ENCODE results near the gene NLRP8.
"Not testable (repeated sequence)": the region's sequence is repeated elsewhere in the genome, so short reads cannot be mapped to it uniquely, and the experiment has no call there.

NLRP8 gene

GRCh38 chr19:55947532-55947931 lies at the start of gene NLRP8:
Gene NLRP8 (plus strand): TSS chr19:55947832.
- no peak for DNase-seq

DNA sequence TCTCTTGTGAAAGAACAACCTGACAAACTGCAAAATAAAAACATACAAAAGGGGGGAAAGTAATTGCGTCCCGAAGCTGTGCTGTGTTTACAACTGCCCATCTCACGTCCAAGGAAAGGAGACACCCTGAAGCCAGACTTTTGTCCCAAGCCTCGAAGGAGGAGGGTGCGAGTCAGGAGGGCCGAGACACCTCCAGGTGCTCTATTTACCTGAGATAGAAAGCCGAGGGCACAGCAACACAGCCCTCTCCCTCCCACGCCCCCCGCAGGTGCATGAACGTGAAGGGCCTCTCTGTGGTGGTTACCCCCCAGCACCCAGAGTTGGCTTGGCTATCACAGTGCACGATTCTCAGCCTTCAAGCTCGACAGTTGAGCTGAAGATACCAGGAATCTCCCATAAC lies 48.7 kb upstream of the NLRP8 start:
- DNase-seq, result no peak

DNA sequence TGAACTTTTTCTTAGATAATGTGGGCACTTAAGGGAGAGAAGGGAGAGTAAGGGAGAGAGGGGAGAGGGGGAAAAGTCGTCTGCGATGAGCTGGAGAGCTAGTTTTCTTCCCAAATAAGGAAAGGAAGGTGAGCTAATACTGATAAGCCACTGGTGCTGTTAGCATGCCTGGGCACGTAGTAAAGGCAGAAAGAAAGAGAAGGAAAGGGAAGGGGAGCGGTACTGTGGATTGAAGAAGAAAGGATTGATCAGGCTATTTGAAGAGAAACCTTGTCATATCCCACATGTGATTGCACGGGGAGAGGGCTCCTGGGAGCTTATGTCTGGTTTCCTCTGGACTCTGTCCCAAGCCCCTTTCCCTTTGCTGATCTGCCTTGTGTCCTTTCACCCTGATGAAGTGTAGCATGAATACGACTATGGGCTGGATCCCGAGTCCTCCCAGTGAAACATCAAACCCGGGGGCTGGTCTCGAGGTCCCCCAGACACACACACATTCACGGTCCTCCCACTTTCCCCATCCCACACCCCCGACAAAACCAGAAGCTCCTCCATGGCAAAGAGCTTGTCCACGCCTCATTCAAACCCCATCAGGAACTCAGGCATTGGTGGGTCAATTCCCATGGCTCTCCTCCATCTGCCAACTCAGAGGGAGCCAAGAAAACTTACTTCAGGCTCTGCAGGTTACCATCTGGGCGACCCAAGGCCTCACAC lies 46.1 kb upstream of the NLRP8 start:
- no peak for DNase-seq

DNA sequence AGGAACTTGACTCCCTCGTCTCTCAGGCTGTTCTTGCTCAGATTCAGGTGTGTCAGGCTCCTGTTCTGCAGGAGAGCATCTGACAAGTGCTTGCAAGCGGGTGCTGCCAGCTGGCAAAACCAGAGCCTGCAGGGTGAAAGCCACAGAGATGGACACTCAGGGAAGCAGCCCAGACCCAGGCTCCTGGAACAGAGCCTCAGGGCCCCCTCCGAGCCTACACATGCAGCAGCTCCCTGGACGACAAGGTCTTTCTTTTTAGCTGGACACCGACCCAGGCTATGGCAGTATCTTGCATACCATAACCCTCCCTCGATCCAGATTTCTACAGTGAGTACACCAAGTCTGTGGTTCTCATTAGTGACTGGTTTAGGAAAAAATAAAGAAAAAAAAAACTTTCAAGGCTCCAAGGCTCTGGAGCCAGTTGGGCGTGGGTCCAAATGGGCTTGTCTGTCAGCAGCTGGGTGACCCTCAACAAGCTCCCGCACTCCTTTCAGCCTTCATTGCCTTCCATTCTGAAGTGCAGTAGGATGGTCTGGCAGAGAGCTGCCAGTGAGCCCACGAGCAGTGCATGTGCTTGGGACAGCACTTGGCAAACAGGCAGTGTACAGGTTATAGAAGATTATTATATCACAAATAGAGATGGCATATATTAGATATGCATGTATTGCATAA lies 45.4 kb upstream of the NLRP8 start:
- DNase-seq, result no peak

DNA sequence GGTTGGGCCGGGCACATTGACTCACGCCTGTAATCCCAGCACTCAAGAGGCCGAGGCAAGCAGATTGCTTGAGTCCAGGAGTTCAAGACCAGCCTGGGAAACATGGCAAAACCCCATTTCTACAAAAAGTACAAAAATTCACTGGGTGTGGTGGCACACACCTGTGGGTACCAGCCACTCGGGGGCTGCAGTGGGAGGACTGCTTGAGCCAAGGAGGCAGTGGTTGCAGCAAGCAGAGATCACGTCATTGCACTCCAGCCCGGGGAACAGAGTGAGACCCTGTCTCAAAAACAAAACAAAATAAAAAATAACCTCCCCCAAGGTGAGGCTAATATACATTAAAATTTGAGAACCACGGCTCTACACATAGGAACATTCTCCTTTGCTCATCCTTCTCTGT lies 40.3 kb upstream of the NLRP8 start:
- no peak for DNase-seq

DNA sequence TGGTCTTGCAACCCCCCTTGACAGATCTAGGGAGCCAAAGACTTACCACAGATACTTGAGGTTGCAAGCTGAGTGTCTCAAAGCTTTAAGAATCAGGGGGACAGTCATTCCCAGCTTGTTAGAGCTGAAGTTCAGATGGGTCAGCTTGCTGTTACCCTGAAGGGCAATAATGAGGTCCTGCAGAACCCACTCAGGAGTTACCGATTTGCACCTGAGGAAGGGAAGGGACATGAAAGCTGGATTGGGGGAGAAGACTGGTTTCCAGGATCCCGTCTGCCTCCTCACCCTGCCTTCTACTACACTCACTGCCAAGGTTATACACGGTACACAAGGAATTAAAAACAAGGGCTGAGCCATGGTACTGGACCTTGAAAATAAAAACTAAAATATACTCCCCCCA lies 39.9 kb upstream of the NLRP8 start:
- DNase-seq, result no peak

DNA sequence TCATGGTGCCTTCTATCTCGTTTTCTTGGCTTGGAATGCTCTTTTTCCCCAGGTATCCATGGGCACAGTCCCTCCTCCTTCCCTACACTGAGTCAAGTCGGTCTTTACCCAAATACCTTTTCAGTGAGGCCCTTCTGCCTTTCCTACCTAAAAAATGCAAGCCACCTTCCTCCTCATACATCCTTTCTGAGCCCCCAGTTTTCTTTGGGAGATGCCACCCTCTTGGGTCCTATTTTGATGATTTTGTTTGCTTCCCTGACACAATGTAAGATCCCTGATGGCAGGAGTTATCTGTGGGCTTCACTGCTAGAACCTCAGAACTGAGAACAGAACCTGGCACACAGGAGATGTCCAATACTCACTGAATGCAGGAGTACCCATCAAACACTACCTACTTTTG lies 37.8 kb upstream of the NLRP8 start:
- no peak for DNase-seq

DNA sequence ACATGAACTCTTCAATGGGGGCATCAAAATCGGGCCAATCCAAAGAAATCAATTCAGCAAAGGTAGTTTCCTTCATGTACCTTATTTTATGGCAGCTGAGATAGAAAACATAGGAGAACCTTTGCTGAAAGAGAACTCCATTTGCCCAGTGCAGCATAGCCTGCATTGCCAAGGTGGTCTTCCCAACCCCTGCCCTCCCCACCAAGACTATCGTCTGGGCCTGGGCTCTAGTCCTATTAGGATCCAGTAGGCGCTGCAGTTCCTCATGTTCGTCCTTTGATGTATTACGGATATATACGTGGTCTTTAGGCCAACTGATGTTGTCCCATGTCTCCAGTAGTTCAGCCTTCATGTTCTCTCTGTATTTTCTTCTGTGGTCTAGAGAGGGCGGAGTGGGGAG lies 34.7 kb upstream of the NLRP8 start:
- DNase-seq, result no peak

DNA sequence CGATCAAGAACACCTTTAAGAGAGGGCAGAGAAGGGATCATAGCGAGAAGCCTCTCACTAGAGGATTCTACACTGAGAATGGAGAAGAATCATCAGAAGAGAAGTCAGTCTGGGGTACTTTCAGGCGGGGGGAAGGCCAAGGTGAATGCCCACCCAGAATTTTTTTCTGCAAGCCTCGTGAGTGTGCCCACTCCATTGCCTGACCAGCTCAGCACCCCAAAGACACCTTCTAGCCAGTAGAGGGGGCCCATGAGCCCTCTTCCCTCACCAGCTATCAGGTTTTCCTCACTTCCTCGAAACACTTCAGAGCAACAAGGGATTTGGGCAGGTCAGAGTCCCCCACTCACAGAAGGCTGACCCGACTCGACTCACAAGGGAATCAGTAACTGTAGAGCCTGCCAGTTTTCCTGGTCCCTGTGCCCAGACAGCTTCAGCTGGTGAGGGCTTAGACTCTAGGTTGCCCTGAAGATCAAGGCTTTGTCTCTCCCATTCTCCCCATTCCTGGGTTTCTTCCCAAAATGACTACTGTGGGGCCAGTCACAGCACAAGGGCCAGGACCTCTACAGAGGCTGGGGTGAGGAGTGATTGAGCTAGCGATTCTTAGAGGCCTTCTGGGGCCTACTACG lies 33.9 kb upstream of the NLRP8 start:
- DNase-seq, result no peak

GRCh38 chr19:55923556-55923955 lies 24.1 kb upstream of the NLRP8 start:
- no peak for DNase-seq

DNA sequence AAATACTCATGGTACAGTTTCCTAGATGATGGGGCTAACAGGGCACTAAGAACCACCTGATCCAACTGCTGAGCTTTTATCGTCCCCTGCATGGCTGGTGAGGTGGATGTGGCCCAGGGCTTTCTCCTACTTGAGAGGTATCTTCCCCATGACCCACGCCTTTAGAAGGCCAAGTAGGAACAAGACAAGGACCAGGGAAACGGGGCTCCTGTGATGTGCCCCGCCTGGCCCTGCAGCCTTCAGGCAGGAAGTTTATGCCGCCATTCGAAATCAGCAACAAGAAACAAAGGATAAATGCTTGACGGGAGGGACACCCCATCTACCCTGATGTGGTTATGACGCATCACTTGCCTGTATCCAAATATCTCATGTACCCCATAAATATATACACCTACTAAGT lies 19.6 kb upstream of the NLRP8 start:
- no peak for DNase-seq

DNA sequence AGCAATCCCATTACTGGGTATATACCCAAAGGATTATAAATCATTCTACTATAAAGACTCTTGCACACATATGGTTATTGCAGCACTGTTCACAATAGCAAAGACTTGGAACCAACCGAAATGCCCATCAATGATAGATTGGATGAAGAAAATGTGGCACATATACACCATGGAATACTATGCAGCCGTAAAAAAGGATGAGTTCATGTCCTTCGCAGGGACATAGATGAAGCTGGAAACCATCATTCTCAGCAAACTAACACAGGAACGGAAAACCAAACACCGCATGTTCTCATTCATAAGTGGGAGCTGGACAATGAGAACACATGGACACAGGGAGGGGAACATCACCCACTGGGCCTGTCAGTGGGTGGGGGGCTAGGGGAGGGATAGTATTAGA lies 18.4 kb upstream of the NLRP8 start:
- not testable (repeated sequence) for DNase-seq

DNA sequence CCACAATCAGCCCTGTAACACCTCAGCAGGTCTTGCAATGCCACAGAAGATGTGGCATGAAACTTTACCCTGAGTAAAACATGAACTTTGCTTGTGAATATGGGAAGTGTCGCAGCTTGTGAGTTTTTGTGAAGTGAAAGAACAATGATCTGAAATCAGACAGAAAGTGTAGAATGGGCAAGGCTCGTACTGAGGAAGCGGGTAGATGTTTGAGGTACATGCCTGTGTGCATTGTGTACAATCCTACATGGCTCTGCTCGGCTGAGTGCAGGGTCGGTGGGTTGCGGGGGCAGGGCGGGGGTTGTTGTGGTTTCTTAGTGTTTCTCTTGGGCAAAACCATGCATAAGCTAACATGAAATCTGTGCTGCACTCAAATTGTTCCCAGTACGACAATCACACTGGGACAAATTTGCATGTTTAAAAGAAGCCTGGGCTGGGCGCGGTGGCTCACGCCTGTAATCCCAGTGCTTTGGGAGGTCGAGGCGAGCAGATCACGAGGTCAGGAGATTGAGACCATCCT lies 16.6 kb upstream of the NLRP8 start:
- no peak for DNase-seq

DNA sequence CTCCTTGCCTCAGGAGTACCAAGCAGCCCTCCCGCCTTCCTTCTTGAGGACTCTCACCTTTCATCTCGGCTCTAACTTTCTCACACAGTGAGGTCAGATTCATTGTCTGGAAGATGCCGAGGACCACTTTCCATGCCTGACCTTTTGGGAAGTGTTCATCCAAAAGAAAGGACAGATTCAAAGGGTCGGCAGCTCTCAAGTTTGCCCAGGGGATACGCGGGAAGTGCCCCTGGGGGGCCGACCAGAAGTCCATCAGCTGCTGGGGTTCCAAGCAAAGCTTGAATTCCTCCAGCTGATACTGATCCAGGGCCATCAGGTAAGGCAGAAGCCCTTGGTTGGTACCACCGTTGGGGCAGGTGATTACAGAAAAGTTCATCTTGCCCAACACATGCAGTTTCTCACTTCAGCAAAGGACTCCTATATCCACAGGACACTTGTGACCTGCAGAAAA lies 15.7 kb upstream of the NLRP8 start, which contains the start of gene NLRP13:
Gene NLRP13, minus strand, starts transcription at position 401 of the 451 bp plus-strand sequence. Its CDS starts 25 bp downstream, at position 376.
- no peak for DNase-seq

DNA sequence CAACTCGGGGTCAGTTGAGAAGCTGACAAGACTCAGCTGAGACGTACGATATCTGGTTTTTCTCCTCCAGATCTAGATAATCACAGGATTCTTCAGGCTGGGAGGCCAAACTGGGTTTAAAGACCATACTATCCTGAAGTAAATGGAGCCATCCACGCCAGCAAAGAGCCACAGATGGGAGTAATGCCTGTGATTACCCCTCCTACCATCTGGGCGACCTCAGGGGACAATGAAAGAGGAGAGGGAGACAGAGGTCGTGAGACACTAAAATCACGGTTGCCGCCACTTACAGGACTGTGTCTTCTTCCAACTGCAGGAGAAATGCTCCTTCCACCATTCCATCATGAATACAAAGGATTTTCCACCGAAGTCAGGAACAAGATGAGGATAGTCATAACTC lies 12.4 kb upstream of the NLRP8 start:
- no peak for DNase-seq

DNA sequence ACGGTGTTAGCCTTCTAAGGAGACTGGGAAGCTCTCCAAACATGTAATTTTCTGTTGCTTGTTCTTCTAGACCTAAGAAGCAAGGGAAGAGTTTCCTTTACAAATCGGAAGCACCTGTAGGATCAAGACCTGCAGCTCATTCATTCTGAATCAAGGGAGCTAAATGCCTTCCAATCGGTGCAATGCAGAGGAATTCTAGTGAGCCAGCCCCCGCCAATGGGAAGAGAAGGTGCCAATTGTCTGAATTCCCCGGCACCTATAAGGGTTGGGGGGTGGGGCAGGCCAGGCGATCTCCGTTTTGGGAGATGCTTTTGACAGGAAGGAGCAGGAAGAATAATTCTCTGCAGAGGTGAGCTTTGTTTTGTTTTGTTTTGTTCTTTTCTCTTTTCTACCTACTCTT lies 8.4 kb upstream of the NLRP8 start:
- DNase-seq, result no peak

DNA sequence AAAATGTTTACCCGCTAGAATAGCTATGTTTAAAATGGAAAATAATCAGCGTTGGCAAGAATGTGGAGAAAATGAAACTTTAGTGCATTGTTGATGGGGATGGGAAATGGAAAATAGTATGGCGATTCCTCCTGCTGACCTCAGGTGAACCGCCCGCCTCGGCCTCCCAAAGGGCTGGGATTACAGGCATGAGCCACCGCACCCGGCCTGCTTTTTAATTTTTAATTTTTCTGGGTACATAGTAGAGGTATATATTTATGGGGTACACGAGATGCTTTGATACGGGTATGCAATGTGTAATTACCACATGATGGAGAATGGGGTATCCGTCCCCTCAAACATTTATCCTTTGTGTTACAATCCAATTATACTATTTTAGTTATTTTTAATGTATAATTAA lies 7.3 kb upstream of the NLRP8 start:
- DNase-seq, result no peak

DNA sequence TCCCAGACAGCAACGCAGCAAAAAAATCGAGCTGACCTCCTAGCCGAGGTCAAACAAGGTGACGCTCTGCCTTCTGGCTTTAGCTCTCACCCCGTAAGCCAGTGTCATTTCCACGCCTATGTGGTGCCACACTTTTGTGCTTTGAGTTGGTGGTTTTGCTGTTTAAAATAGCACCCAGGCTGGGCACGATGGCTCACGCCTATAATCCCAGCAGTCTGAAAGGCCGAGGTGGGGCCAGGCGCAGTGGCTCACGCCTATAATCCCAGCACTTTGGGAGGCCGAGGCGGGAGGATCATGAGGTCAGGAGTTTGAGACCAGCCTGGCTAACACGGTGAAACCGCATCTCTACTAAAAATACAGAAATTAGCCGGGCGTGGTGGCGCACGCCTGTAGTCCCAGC lies 2.9 kb downstream of the NLRP8 start:
- DNase-seq, result not testable (repeated sequence)

DNA sequence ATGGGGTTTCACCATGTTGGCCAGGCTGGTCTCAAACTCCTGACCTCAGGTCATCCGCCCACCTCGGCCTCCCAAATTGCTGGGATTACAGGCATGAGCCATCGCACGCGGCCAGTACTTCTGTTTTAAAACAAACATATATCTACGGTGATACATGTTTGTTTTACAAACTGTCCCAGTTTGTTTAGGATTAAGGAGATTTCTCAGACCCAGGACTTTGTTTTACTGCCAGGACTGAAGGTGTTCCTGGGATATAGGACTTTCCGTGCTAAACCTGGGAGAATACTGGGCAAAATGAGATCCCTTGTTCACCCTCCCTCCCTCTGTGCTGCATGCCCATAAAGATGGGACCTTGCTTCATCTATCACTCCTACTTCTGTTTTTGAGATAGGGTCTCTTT lies 8.8 kb downstream of the NLRP8 start:
- no peak for DNase-seq

DNA sequence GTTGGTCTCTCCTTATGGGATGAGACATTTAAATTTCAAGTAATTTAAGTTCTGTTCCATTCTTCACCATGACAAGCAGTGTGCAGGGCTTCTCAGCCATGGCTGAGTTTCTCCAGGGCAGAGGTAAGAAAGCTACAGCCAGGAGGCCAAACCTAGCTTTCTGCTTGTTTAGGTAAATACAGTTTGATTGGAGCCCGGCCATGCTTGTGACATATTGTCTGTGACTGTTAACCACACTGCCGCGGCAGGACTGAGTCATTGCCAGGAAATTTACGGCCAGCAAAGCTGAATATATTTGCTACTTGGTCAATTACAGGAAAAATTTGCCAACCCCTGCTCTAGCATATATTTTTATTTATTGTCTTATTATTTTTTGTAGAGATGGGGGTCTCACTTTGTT lies 10.7 kb downstream of the NLRP8 start:
- no peak for DNase-seq

DNA sequence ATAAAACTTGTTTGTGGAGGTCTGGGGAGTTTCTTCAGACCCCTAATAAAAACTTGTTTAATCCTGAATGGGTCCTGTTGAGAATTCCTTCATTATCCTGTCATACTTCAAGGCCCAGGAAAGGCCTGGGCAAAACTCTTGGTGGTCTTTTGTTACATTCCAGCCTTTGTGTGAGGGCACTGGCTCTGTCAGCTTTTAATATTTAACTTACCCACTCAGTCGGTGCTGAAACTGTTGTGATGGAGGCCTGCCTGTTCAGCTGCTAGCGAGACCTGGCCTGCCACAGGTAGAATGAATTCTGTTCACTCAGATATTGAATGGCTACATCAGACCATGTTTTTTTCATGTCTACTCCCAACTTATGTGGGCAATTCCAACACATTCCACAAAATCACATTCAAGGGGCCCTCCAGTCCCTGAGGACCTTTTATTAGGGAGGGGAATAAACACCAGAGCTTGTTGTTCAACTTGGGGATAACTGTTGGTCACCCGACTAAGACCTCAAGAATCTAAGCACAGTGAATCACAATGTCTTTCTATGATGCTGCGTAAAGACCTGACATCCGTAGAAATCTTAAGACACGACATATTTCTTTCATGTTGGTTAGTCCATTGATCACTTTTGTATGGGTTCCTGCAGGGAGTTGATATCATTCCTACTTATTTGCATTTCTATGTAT lies 12.5 kb downstream of the NLRP8 start:
- no peak for DNase-seq

- no peak for DNase-seq
Measured at GRCh38 chr19:55962186-55962585, 14.6 kb downstream of the NLRP8 start.

GRCh38 chr19:55973982-55974381 lies 26.4 kb downstream of the NLRP8 start:
- no peak for DNase-seq
